ENCODE results near the gene LRRC74B.
"Not testable (repeated sequence)": the region's sequence is repeated elsewhere in the genome, so short reads cannot be mapped to it uniquely, and the experiment has no call there.

Gene LRRC74B

DNA sequence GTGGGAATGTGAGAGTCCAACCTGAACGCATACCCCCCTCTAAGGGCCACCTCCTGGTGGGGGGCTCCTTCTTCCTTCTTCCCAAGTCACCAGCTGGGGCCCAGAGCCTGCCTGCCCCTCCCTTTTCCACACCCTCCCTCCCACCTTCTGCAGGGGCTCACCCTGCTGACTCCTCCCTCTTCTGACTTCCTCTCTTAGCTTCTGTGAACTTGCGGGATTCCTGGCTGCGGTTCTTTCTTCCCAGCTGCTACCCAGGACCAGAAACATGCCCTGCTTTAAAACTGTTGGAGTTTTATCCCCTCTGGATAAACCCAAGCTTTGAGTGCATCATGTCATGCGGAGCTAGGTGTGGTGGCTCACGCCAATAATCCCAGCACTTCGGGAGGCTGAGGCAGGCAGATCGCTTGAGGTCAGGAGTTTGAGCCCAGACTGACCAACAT lies 10.2 kb downstream of the LRRC74B start:
- no peak for DNase-seq

- DNase-seq, result not testable (repeated sequence)
These were observed 14.6 kb downstream of the LRRC74B start for GRCh38 chr22:21060363-21060762.

- DNase-seq, result not testable (repeated sequence)
These were observed 16.0 kb downstream of the LRRC74B start for GRCh38 chr22:21061660-21062321.

- not testable (repeated sequence) for DNase-seq
These were observed 18.7 kb downstream of the LRRC74B start for GRCh38 chr22:21064425-21064824.

- no peak for DNase-seq
These were observed 19.4 kb downstream of the LRRC74B start for GRCh38 chr22:21064917-21065864.

DNA sequence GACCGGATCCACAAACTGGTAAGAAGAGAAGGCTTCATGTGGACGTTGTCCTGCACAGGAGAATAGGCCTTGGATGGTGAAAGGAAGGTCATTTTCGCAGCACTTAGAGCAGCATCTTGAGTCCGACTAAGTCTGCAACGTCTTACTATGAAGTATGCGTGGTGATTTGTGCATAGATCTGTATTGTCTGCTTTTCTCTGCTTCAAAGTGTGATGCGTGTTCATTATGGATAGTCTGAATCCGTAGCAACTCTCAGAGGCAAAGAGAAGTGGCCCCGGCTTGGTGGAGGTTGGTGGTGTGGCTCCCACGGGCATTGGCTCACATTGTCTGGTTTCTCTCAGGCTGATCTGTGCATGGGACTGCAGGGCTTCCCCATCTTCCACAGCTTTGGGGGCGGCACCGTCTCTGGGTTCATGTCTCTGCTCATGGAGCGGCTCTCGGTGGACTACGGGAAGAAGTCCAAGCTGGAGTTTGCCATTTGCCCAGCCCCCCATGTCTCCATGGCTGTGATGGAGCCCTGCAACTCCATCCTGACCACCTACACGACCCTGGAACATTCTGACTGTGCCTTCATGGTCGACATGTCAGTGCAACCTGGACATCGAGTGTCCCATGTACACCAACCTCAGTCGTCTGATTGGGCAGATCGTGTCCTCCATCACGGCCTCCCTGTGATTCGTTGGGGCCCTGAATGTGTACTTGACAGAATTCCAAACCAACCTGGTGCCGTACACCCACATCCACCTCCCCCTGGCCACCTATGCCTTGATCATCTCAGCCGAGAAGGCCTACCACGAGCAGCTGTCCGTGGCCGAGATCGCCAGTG lies 21.5 kb downstream of the LRRC74B start:
- DNase-seq, result no peak

DNA sequence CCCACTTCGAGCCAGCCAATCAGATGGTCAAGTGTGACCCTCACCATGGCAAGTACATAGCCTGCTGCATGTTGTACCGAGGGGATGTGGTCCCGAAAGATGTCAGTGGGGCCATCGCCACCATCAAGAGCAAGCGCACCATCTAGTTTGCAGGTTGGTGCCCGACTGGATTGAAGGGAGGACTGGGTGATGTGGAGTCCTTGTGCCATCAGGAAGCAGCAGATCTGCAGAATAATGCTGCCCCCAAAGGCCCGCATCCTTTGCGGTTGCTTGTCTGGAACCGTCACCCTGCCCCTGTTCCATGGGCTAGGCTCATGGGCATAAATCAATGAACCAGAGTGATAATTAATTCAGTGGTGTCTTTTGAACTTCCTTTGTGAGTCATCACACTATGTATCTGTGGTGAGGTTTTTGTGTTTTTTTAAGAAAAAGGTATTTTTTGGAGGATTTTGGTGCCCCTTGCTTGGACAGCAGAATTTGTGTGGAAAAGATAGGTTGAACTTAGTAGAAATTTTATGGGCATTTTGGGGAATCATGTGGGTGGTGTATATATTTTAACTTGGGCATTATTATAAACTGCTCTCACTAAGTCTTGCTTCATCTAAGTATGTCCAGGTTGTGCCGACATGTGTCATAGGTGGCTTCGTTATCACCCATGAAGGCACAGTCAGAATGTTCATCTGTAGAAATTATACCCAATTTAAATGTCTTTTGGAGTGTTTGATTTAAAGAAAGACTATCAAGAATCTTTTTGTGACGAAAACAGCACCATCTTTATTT lies 22.3 kb downstream of the LRRC74B start:
- DNase-seq, result no peak

DNA sequence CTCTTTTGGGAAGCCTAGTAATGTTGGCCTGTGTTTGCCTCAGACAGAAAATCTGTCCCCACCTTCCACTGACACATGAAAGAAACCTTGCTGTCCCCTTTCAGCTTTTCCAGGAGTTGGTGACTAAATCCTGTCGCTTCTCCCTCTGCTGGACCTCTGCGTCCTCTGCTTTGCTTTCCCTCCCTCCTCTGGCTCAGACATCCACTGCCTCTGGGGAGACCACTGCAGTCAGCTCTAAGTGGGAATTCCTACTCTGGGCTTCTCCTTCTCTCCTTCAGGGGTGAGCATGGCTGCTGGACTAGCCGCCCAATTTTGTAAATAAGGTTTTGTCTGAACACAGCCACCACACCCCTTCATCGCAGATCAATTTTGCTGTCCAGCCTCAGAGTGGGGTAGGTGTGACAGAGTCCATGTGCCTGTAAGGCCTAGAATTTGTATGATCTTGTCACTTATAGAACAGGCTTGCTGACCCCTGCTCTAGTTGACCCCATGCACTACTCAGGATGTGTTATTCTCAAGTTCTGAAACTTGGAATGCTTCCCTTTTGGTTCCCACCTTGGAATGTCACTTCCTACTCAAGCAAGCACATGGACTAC lies 23.0 kb downstream of the LRRC74B start:
- DNase-seq, result no peak

- no peak for DNase-seq
These were observed 23.6 kb downstream of the LRRC74B start for GRCh38 chr22:21069375-21069774.

- DNase-seq, result no peak
These were observed 25.2 kb downstream of the LRRC74B start for GRCh38 chr22:21070690-21071615.

GRCh38 chr22:21071796-21072195 lies 26.1 kb downstream of the LRRC74B start:
- DNase-seq, result not testable (repeated sequence)

GRCh38 chr22:21073023-21073422 lies 27.3 kb downstream of the LRRC74B start:
- no peak for DNase-seq

GRCh38 chr22:21073482-21073881 lies 27.7 kb downstream of the LRRC74B start:
- DNase-seq, result no peak

- DNase-seq, result no peak
These were observed 28.5 kb downstream of the LRRC74B start for GRCh38 chr22:21074102-21074715.

DNA sequence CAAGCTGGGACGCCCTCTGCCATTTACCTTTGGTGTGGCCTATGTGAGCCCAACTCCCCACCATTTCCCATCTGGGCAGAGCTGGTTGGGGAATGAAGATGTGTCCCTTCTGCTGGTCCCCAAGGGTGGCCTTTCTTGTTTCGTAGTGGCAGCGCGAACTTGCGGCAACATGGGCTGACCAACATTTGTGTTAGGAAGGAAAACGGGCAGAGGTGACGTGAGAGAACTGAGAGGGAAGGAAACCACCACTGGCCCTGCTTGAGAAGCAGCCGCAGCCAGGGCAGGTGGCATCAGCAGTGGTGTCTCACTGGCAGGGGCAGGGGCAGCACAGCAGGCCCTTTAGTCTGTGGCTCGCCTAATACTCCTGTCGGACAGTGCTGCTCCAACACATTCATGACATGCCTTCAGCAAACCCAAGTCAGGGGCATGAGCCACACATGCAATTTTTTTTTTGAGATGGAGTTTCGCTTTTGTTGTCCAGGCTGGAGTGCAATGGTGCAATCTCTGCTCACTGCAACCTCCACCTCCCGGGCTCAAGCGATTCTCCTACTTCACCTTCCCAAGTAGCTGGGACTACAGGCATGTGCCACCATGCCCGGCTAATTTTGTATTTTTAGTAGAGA lies 29.9 kb downstream of the LRRC74B start:
- no peak for DNase-seq

GRCh38 chr22:21076912-21077625 lies 31.3 kb downstream of the LRRC74B start:
- no peak for DNase-seq

- no peak for DNase-seq
These were observed 32.2 kb downstream of the LRRC74B start for GRCh38 chr22:21077884-21078508.

- DNase-seq, result no peak
These were observed 33.2 kb downstream of the LRRC74B start for GRCh38 chr22:21078916-21079315.

GRCh38 chr22:21079493-21079892 lies 33.7 kb downstream of the LRRC74B start:
- no peak for DNase-seq

Data from CD4-positive, alpha-beta T cell treated with Interleukin-12 subunit alpha and Interleukin-12 subunit beta, for 1 hour (primary cell).